Bone marrow (tissue), 2 donors: ENCODE results near the gene STXBP5.

Experiments used
- DNase-seq, 2 donors: peaks; one replicate each; lab custom pipeline; 2025; lab: John Stamatoyannopoulos, UW

The STXBP5 gene

GRCh38 chr6:147438758-147439528 is 234.7 kb downstream of the STXBP5 start:
- no peak for DNase-seq
